AG04450 (cell line): Measurements from ENCODE around the gene NRG2. TPM values are rescaled to one million over a fixed set of nuclear protein-coding genes. Genes with fewer than 3 reads are reported as not detected.
A peak's percentile ranks its signal among the peaks of the same experiment; 100 is the strongest.

Experiments used
- CTCF ChIA-PET: fragments of 300-600, 350-600 bp; formaldehyde crosslinking; extraction: SDS; loops from one replicate; lab custom pipeline; 2022; ENCODE audit warnings: antibody characterized with exemption, inconsistent platforms; lab: Charles Lee
- POLR2A ChIA-PET: fragments of 350-600 bp; formaldehyde crosslinking; extraction: SDS; loops from one replicate; lab custom pipeline; 2021; ENCODE audit warnings: antibody characterized with exemption, inconsistent platforms; lab: Yijun Ruan, JAX
- DNase-seq: peaks from one replicate; pipeline ENCODE4 v3.0.0-alpha.2; 2011; ENCODE audit warnings: low read depth, low spot score
- H3K27ac ChIP-seq: one replicate; pipeline ENCODE4 v1.5.1; 2012; ENCODE audit warnings: low read depth, low read length, control low read depth
- H3K27me3 ChIP-seq: one replicate; pipeline ENCODE4 v1.6.0; 2012; ENCODE audit warnings: low read length; ENCODE audit not compliant: control insufficient read depth, insufficient read depth
- H3K4me3 ChIP-seq: 2 replicates; pipeline ENCODE4 v1.5.1; 2011; ENCODE audit warnings: mild to moderate bottlenecking, low read depth, low read length, control low read depth
- H3K9me3 ChIP-seq: 2 replicates; pipeline ENCODE4 v1.5.1; 2012; ENCODE audit warnings: low read length; ENCODE audit not compliant: control insufficient read depth, insufficient read depth
- polyA plus RNA-seq: library from polyadenylated mRNA; depleted of rRNA; stranded (reverse); fragments of >200 nt; gene quantifications from 2 replicates; pipeline ENCODE4 v1.2.3, GENCODE V29; 2011
- TF ChIP-seq, protein P1 (sequence below): IDR thresholded peaks from 2 replicates; pipeline ENCODE4 v1.5.1; 2011; ENCODE audit warnings: low read depth, low read length, control low read depth, inconsistent platforms

The NRG2 gene
- polyA plus RNA-seq, 1 experiment, result 0.02 TPM

DNA sequence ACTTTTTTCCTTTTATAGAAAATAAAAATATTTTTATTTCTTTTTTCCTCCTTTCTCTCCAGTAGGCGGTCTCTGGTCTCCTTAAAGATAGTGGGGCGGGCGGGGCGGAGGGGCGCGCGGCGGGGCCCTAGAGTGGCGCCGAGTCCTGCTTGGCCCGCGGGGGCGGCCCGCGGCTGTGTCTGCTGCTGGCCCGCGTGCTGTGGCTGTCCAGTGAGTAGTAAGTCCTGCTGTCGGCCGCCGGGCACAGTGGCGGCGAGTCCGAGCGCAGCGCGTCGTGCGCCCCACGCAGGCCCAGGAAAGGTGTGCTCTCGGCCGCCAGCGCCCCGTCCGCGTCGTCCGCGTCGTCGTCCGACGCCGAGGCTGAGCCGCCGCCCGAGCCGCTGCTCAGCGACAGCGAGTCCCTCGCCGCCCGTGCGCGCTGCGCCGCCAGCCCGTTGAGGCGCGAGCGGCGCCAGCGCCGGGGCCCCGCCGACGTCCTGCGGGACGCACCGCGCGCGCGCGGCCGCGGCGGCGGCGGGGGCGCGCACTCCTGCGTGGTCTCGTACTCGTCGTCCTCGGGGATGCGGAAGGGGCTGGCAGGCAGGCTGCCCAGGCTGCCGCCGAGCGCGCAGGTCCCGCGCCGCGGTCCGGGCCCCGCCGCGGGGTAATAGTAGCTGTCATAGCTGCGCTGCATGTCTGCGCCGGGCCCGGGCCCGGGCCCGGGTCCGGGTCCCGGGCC is 195.2 kb downstream of the NRG2 start:
- peak overlapping the region; percentile 25; the same call in 1 of the 2 replicates for H3K4me3 ChIP-seq
- ChIA-PET CTCF (interaction anchor here (1.1 to 7.1 kb wide), 2 partner anchors 61 to 120 kb away, joined by 4 to 65 read pairs; no protein-coding TSS in a partner anchor), POLR2A (no interaction called here)
- TF ChIP-seq, protein P1, sequence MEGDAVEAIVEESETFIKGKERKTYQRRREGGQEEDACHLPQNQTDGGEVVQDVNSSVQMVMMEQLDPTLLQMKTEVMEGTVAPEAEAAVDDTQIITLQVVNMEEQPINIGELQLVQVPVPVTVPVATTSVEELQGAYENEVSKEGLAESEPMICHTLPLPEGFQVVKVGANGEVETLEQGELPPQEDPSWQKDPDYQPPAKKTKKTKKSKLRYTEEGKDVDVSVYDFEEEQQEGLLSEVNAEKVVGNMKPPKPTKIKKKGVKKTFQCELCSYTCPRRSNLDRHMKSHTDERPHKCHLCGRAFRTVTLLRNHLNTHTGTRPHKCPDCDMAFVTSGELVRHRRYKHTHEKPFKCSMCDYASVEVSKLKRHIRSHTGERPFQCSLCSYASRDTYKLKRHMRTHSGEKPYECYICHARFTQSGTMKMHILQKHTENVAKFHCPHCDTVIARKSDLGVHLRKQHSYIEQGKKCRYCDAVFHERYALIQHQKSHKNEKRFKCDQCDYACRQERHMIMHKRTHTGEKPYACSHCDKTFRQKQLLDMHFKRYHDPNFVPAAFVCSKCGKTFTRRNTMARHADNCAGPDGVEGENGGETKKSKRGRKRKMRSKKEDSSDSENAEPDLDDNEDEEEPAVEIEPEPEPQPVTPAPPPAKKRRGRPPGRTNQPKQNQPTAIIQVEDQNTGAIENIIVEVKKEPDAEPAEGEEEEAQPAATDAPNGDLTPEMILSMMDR, result no peak
- no peak overlapping the region for H3K27ac ChIP-seq
- no peak for DNase-seq
- no peaks in the 10 kb centered on the region; the same call in 1 of the 2 replicates for H3K9me3 ChIP-seq
- H3K27me3 ChIP-seq, result peaks cover 63% of the 10 kb centered on the region

DNA sequence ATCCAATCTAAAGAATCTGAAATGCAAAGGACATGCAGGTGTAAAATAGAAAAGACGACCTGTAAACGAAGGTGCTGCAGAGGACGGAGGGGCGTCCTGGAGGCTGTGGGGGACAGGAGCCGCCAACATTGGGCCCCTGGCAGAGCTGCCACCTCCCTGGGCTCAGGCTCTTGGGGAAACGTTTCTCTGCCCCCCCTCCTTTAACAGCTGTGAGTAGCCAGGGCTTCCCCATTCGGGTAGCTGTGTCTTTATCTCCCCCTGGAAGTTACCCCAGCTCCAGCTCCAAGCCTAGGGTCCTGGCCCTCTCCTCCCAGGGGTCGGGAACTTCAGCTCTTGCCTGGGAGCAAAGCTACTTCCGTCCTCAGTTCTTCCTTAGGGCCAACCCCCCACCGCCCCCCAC is 196.0 kb downstream of the NRG2 start:
- ChIA-PET POLR2A (no interaction called here), CTCF (interaction anchor here (1.1 to 7.1 kb wide), 2 partner anchors 60 to 121 kb away, joined by 4 to 65 read pairs; no protein-coding TSS in a partner anchor)
- Histone ChIP-seq H3K9me3 (no peaks in the 10 kb centered on the region; the same call in 1 of the 2 replicates), H3K27ac (no peak overlapping the region), H3K27me3 (peaks cover 61% of the 10 kb centered on the region), H3K4me3 (no peak overlapping the region)
- TF ChIP-seq, protein P1, result no peak
- no peak for DNase-seq

DNA sequence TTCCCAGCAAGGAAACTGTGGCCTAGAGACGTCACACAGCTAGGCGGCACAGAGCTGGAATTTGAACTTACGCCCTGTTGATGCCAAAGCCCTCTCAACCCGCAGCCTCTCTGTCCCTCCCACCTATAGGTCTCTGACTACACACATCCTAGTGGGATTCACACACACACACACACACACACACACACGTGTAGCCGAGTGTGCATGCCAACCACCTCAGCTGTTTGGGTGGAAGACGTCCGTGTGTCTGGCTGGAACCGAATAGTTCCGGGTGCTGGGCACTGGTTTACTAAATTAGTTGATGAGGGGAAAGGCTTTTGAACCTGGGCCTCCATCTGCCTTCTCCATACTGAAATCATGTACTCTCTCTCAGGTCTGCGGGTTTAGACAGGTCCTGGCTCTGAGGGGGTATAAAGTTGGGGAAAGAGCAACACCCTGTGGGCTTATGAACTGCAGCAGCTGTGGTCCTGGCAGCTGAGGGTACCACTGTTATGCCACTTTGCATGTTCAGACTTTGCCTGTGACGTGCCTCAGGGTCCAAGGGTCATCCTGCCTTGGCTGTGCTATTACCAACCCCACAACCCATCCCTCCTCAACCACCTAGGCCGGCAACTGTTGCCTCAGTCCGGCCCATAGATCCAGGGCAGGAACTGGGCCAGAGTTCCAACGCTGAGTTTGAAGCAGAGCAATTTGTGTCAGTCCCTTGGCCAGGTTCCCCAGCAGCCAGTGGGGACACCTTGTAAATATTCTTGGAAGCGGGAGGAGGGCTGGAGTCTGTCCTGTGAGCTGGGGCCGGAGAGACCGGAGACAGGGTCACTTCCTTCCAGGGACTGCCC is 197.0 kb downstream of the NRG2 start:
- DNase-seq, result no peak
- POLR2A ChIA-PET, result no interaction called here
- TF ChIP-seq, protein P1, result no peak
- H3K27ac ChIP-seq, result no peak overlapping the region
- peaks cover 53% of the 10 kb centered on the region for H3K27me3 ChIP-seq
- H3K9me3 ChIP-seq, result no peaks in the 10 kb centered on the region
- CTCF ChIA-PET, result interaction anchor here (1.2 to 7.1 kb wide), 3 partner anchors 53 to 122 kb away, joined by 3 to 65 read pairs (median 5); no protein-coding TSS in a partner anchor
- H3K4me3 ChIP-seq, result no peak overlapping the region

DNA sequence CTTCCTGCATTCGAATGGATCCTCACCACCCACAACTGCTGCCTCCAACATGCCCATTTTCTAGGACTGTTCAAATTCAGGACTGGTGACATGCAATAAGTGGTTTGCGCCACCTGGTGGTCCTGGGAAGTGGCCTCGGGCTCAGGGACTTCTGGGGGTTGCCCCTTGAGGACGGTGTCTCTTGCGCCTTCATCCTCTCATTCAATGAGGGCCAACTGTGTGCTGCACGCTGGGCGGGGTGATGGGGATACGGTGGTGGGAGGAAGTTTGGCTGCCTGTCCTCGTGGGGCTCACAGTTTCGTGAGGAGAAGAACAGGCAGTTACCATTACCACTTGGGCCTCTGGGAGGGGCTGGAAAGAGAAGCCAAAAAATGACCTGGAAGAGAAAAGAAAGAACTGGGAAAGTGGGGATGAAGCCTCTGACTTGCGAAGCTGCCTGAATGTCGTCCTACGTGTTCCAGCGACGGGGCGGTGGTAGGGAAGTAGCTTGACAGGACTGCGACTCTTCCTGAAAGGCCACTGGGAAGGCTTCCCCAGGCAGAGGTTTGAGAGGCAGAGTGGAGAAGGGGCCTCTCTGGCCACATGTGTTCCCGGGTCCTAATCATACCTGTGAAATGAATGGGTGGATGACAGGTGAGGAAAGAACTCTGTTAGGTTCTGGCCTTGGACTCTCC is 198.5 kb downstream of the NRG2 start:
- Histone ChIP-seq H3K4me3 (no peak overlapping the region), H3K27me3 (peaks cover 40% of the 10 kb centered on the region), H3K27ac (no peak overlapping the region), H3K9me3 (no peaks in the 10 kb centered on the region)
- TF ChIP-seq, protein P1, result peak; percentile 77
- ChIA-PET POLR2A (interaction anchor here (0.6 kb wide), 1 partner anchor 63 kb away, joined by 4 read pairs; no protein-coding TSS in a partner anchor), CTCF (interaction anchor here (1.2 to 7.1 kb wide), 2 partner anchors 57 to 123 kb away, joined by 5 to 65 read pairs; no protein-coding TSS in a partner anchor)
- DNase-seq, result peak; percentile 11
